ENCODE results near the gene AUTS2.

Gene AUTS2

GRCh38 chr7:69934144-69934903 is 336.0 kb downstream of the AUTS2 start (continued):
- TF ChIP-seq ZSCAN30 (tag by site-specific recombination; IDR thresholded peaks at IDR 0.05): 0 out of 2 replicates have a peak, but pooled peaks have one; percentile 44
- TF ChIP-seq ZNF623 (tag by site-specific recombination; IDR thresholded peaks at IDR 0.05): no peak
- no peak for TF ChIP-seq GLI2 (tag by site-specific recombination; IDR thresholded peaks at IDR 0.05; ENCODE audit: borderline replicate concordance, low read depth)
- peak; percentile 86 for TF ChIP-seq WT1 (tag by site-specific recombination; IDR thresholded peaks at IDR 0.05)
- peak; percentile 81 for TF ChIP-seq PRDM4 (tag by site-specific recombination; IDR thresholded peaks at IDR 0.05)
- TF ChIP-seq ZSCAN5A (tag by site-specific recombination; IDR thresholded peaks at IDR 0.05): no peak
- no peak for TF ChIP-seq ZNF658 (tag by site-specific recombination; IDR thresholded peaks at IDR 0.05)
- no peak for TF ChIP-seq ZNF221 (tag by site-specific recombination; IDR thresholded peaks at IDR 0.05; ENCODE audit: borderline replicate concordance)
- 0 out of 2 replicates have a peak, but pooled peaks have one; percentile 53 for TF ChIP-seq ZBTB48 (tag by site-specific recombination; IDR thresholded peaks at IDR 0.05)
- TF ChIP-seq MEIS1 (CRISPR knock-in tag; IDR thresholded peaks at IDR 0.05; ENCODE audit: borderline replicate concordance): no peak
- TF ChIP-seq ZNF580 (tag by site-specific recombination; IDR thresholded peaks at IDR 0.05): peak; percentile 86; the same call in 1 of the 2 replicates
- no peak for TF ChIP-seq ZNF121 (tag by site-specific recombination; IDR thresholded peaks at IDR 0.05)
- TF ChIP-seq ZNF18 (tag by site-specific recombination; IDR thresholded peaks at IDR 0.05): peak; percentile 79
- no peak for TF ChIP-seq ZNF704 (tag by site-specific recombination; IDR thresholded peaks at IDR 0.05)
- no peak for TF ChIP-seq ZNF433 (tag by site-specific recombination; IDR thresholded peaks at IDR 0.05; ENCODE audit: low read depth)
- peak; percentile 82; the same call in 1 of the 2 replicates for TF ChIP-seq SCRT1 (tag by site-specific recombination; IDR thresholded peaks at IDR 0.05; ENCODE audit: borderline replicate concordance)
- 0 out of 2 replicates have a peak, but pooled peaks have one; percentile 18 for TF ChIP-seq ZNF394 (tag by site-specific recombination; IDR thresholded peaks at IDR 0.05; ENCODE audit: borderline replicate concordance)
- no peak for TF ChIP-seq ZNF548 (tag by site-specific recombination; IDR thresholded peaks at IDR 0.05)
- peak; percentile 70 for TF ChIP-seq ZIC2 (tag by site-specific recombination; IDR thresholded peaks at IDR 0.05)
- TF ChIP-seq ZNF677 (tag by site-specific recombination; IDR thresholded peaks at IDR 0.05): no peak
- peak; percentile 85; the same call in 1 of the 2 replicates for TF ChIP-seq ZNF600 (tag by site-specific recombination; IDR thresholded peaks at IDR 0.05)
- TF ChIP-seq SALL2 (tag by site-specific recombination; IDR thresholded peaks at IDR 0.05; ENCODE audit: borderline replicate concordance): no peak
- peak; percentile 90 for TF ChIP-seq ZXDB (tag by site-specific recombination; IDR thresholded peaks at IDR 0.05)
- no peak for TF ChIP-seq EGR2 (tag by site-specific recombination; IDR thresholded peaks at IDR 0.05; ENCODE audit: low read depth)
- 0 out of 2 replicates have a peak, but pooled peaks have one; percentile 64 for TF ChIP-seq ZNF792 (tag by site-specific recombination; IDR thresholded peaks at IDR 0.05)
- TF ChIP-seq ZBTB8A (tag by site-specific recombination; IDR thresholded peaks at IDR 0.05): peak; percentile 77
- no peak for TF ChIP-seq ZNF350 (tag by site-specific recombination; IDR thresholded peaks at IDR 0.05)
- peak; percentile 85 for TF ChIP-seq ZBTB44 (tag by site-specific recombination; IDR thresholded peaks at IDR 0.05)
- TF ChIP-seq GLI4 (tag by site-specific recombination; IDR thresholded peaks at IDR 0.05): no peak
- TF ChIP-seq OSR2 (tag by site-specific recombination; IDR thresholded peaks at IDR 0.05): peak; percentile 97
- TF ChIP-seq SCRT2 (tag by site-specific recombination; IDR thresholded peaks at IDR 0.05): peak; percentile 58; the same call in 1 of the 2 replicates
- 0 out of 2 replicates have a peak, but pooled peaks have one; percentile 56 for TF ChIP-seq ZNF19 (tag by site-specific recombination; IDR thresholded peaks at IDR 0.05; ENCODE audit: low read depth)
